ENCODE data around the gene CMSS1.

Gene CMSS1

DNA sequence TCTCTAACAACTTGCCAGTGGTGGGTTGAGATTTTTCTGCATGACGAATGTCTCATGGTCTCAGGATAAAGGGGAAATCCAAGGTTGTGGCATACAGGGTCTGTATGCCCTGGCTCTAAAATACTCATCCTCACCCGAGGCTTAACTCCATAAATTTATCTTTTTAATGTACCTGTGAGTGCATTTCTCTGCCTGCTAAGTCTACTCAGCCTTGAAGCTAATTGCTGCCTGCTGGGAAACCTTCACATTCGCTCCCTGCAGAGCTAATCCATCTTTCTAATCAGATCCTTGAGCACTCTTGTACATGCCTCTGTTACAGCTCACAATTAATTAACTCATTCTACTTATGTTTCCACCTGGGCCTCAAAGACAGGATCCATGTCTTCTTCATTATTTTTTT lies 93.8 kb downstream of the CMSS1 start:
- Histone ChIP-seq H3K9me3 (ENCODE audit: control insufficient read depth, low read length) (no peaks in the 10 kb centered on the region), H3K27ac (no peak overlapping the region), H3K4me3 (ENCODE audit: low read depth, low read length) (no peak overlapping the region), H3K79me2 (no peaks in the 10 kb centered on the region), H3K9ac (peak overlapping the region; percentile 9), H2AFZ (peak overlapping the region; percentile 27), H3K4me1 (peaks cover 29% of the 10 kb centered on the region), H3K4me2 (ENCODE audit: low read length) (no peak overlapping the region), H3K27me3 (ENCODE audit: control insufficient read depth, insufficient read depth, low read length) (no peaks in the 10 kb centered on the region), H3K36me3 (ENCODE audit: control insufficient read depth, insufficient read depth, low read length) (no peaks in the 10 kb centered on the region)
- TF ChIP-seq CTCF (IDR thresholded peaks at IDR 0.05) = no peak

DNA sequence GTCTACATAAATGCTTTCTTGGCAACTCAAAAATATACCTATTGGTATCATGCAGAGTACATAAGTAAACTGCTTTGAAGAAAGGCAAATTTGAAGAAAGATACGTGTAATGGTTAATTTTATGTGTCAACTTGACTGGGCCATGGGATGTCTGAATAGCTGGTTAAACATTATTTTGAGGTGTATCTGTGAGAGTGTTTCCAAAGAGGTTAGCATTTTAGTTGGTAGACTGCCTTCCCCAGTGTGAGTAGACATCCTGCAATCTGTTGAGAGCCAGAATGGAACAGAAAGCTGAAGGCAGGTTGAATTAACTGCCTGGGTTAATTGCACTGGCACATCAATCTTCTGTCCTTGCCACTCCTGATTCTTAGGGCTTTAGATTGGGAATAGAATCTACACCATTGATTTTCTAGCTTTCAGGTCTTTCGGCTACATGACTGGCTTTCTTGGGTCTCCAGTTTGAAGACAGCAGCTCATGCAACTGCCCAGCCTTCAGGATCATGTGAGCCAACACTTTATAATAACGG lies 98.3 kb downstream of the CMSS1 start:
- H3K4me2 ChIP-seq (ENCODE audit: low read length) = no peak overlapping the region
- no peak for TF ChIP-seq CTCF (IDR thresholded peaks at IDR 0.05)
- no peak overlapping the region for H3K9ac ChIP-seq
- no peaks in the 10 kb centered on the region for H3K36me3 ChIP-seq (ENCODE audit: control insufficient read depth, insufficient read depth, low read length)
- no peak overlapping the region for H2AFZ ChIP-seq
- H3K4me1 ChIP-seq = peaks cover 6% of the 10 kb centered on the region
- H3K79me2 ChIP-seq = no peaks in the 10 kb centered on the region
- H3K27me3 ChIP-seq (ENCODE audit: control insufficient read depth, insufficient read depth, low read length) = no peaks in the 10 kb centered on the region
- H3K4me3 ChIP-seq (ENCODE audit: low read depth, low read length) = no peak overlapping the region
- H3K9me3 ChIP-seq (ENCODE audit: control insufficient read depth, low read length) = no peaks in the 10 kb centered on the region
- no peak overlapping the region for H3K27ac ChIP-seq

DNA sequence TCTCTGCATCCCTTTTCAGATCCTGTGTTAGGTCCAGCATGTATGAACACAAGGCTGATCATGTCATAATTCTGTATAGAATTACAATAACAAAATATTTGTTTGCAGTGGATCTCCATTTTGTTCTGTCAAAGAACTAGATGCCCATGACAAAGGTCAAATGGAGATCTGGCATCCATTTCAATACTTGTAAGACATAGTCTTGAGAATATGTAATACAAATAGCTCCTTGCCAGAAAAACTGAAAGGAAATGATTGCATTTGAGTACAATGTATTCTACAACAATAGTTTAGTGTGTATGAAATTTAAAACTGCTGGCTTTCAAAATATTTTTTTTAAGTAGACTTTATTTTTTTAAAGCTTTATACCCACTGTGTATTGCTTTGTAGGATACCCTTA lies 101.1 kb downstream of the CMSS1 start:
- H3K9me3 ChIP-seq (ENCODE audit: control insufficient read depth, low read length) = no peaks in the 10 kb centered on the region
- H3K4me2 ChIP-seq (ENCODE audit: low read length) = no peak overlapping the region
- no peak overlapping the region for H3K9ac ChIP-seq
- TF ChIP-seq CTCF (IDR thresholded peaks at IDR 0.05) = no peak
- no peaks in the 10 kb centered on the region for H3K36me3 ChIP-seq (ENCODE audit: control insufficient read depth, insufficient read depth, low read length)
- H2AFZ ChIP-seq = no peak overlapping the region
- no peak overlapping the region for H3K4me3 ChIP-seq (ENCODE audit: low read depth, low read length)
- no peak overlapping the region for H3K27ac ChIP-seq
- H3K4me1 ChIP-seq = peaks cover 5% of the 10 kb centered on the region
- no peaks in the 10 kb centered on the region for H3K27me3 ChIP-seq (ENCODE audit: control insufficient read depth, insufficient read depth, low read length)
- no peaks in the 10 kb centered on the region for H3K79me2 ChIP-seq

DNA sequence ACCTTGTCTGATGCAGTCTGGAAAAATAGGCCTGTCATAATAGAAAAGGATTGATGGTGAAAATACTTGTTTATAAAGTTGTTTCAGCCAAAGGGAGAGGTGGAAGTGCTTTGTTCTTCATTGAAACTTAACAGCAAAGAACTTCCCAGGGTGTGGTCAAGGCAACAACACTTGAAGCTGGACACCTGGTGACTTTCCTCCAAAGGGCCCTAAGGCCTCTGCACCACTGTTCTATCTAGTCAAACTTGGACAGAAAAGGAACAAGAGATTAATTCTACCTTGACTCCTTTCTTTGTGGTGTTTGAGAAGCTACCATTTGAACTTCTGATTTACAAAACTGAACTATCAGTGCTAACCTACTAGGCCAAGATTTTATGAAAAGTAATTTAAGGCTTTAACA lies 102.0 kb downstream of the CMSS1 start:
- Histone ChIP-seq H2AFZ (no peak overlapping the region), H3K4me1 (peaks cover 5% of the 10 kb centered on the region), H3K79me2 (no peaks in the 10 kb centered on the region), H3K36me3 (ENCODE audit: control insufficient read depth, insufficient read depth, low read length) (no peaks in the 10 kb centered on the region), H3K27me3 (ENCODE audit: control insufficient read depth, insufficient read depth, low read length) (no peaks in the 10 kb centered on the region), H3K4me2 (ENCODE audit: low read length) (no peak overlapping the region), H3K9me3 (ENCODE audit: control insufficient read depth, low read length) (no peaks in the 10 kb centered on the region), H3K27ac (no peak overlapping the region), H3K9ac (no peak overlapping the region), H3K4me3 (ENCODE audit: low read depth, low read length) (no peak overlapping the region)
- TF ChIP-seq CTCF (IDR thresholded peaks at IDR 0.05) = no peak
